Ammon's horn (tissue), 1 donor: Measurements from ENCODE around the gene EXD3.

Experiments used
- DNase-seq: peaks from one replicate; pipeline ENCODE4 v3.0.0-alpha.2; 2016; ENCODE audit warnings: low spot score

Gene EXD3

GRCh38 chr9:137432687-137433348, 9.9 kb upstream of the EXD3 start:
- DNase-seq: no peak

GRCh38 chr9:137431416-137431931, 8.5 kb upstream of the EXD3 start:
- no peak for DNase-seq

GRCh38 chr9:137430723-137431415, 7.9 kb upstream of the EXD3 start:
- DNase-seq: no peak

GRCh38 chr9:137429974-137430722, 7.2 kb upstream of the EXD3 start:
- no peak for DNase-seq

- DNase-seq: no peak
These were observed 6.6 kb upstream of the EXD3 start for GRCh38 chr9:137429546-137429890.

- no peak for DNase-seq
These were observed 6.0 kb upstream of the EXD3 start for GRCh38 chr9:137428841-137429545.

- DNase-seq: no peak
These were observed 5.3 kb upstream of the EXD3 start for GRCh38 chr9:137428311-137428630.

- no peak for DNase-seq
These were observed 4.7 kb upstream of the EXD3 start for GRCh38 chr9:137427454-137428310.

GRCh38 chr9:137426018-137426681, 3.2 kb upstream of the EXD3 start:
- no peak for DNase-seq

GRCh38 chr9:137423514-137424291, 741 bp upstream of the EXD3 start:
- no peak for DNase-seq

- no peak for DNase-seq
These were observed 941 bp downstream of the EXD3 start for GRCh38 chr9:137421838-137422603.

GRCh38 chr9:137417161-137418021, 5.6 kb downstream of the EXD3 start:
- DNase-seq: no peak

- no peak for DNase-seq
These were observed 6.3 kb downstream of the EXD3 start for GRCh38 chr9:137416563-137417151.

GRCh38 chr9:137416006-137416562, 6.9 kb downstream of the EXD3 start:
- DNase-seq: no peak

GRCh38 chr9:137415451-137415850, 7.5 kb downstream of the EXD3 start:
- DNase-seq: no peak

- DNase-seq: no peak
These were observed 10.5 kb downstream of the EXD3 start for GRCh38 chr9:137412431-137412830.

GRCh38 chr9:137411645-137412380, 11.1 kb downstream of the EXD3 start:
- no peak for DNase-seq
